ENCODE results near the gene WNT7B.
"Not testable (repeated sequence)": the region's sequence is repeated elsewhere in the genome, so short reads cannot be mapped to it uniquely, and the experiment has no call there.

The WNT7B gene

GRCh38 chr22:46007848-46008261 is 30.9 kb upstream of the WNT7B start:
- FAIRE-seq, result no peak

- no peak for FAIRE-seq
Measured at GRCh38 chr22:46007003-46007847, 30.3 kb upstream of the WNT7B start.

GRCh38 chr22:46006379-46007002 is 29.5 kb upstream of the WNT7B start:
- FAIRE-seq, result no peak

DNA sequence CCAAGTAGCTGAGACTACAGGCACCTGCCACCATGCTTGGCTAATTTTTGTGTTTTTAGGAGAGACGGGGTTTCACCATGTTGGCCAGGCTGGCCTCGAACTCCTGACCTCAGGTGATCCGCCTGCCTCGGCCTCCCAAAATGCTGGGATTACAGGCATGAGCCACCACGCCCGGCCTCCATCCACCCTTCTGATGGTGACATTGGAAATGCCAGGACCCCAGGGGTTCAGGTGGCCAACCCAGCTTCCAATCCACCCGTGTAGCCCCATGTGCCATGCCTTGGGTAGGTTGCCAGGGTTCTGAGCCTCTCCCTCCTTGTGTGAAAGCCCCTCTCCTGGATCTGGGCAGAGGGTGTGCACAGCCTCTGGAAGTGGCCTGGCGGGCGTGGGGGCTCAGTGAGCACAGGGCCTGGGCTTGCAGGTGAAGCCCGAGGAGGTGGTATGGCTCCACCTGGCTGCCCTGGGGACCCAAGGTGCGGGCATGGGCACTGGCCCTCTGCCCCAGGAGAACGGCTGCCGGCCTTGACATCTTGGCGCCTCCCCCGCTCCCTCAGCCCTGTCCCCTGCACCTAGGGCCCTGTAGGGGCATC is 28.2 kb upstream of the WNT7B start:
- not testable (repeated sequence) for FAIRE-seq

DNA sequence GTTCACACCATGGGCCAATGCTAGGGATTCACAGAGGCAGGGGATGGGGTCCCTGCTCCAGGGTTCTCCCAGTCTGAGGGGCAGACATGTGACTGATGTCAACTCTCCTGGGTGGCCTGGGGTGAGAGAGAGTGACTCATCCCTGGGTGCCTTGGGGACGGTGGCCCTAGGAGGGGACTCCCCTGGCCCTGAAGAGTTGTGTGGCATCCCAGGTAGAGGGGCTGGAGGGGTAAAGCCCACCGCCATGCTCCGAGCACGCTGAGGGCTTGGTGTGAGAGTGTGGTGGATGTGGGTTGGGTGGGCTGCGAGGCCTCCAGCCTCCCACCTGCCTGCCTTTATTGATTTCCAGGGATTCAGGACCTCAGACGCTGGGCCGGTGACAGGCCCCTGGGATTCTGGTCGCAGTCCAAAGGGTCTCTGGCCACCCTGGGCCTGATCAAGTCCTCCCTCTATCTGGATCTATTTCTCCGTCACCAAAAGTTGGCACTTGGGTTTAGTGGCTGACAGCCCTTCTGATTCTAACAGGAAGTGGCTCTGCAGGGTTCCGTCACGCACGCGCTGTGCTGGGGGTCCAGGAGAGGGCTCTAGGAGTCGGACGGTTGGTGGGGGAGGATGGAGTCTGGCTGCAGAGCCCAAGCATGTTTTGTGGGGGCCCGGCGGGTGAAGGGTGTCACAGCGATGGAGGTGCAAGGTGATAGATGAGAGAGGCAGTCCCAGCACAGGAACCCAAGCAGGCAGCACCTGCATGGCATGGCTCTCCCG is 27.3 kb upstream of the WNT7B start:
- no peak for FAIRE-seq

GRCh38 chr22:46003271-46004091 is 26.5 kb upstream of the WNT7B start:
- FAIRE-seq, result no peak

GRCh38 chr22:46002757-46003270 is 25.9 kb upstream of the WNT7B start:
- no peak for FAIRE-seq

DNA sequence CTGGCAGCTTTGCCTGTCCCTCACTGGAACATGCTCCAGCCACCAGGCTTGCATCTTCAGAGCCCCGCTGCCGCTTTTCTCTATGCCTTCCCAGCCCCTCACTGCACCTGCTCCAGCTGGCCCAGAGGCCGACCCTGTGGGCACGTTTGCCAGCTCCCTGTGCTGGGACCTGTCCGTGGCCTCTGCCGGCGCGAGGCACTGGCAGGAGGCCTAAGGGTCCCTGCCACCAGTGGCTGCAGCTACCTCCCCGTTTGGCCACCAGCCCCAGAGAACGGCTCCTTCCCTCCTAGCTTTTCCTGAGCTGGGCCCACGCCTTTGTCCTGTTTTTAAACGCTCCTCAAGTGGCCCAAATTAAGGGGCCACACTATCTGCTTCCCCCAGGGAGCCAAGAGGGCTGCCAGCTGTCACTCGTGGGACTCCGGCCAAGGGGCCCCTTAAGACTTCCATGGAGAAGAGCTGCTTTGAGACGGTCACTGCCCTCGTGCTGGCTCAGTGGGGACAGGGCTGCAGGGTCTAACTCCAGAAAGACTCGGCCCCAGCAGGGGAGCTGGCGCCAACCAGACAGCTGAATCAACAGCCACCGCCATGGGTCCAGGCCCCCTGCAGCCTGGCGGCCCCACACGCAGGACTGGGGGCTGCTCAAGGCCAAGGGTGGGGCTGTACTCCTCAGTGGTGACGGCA is 24.6 kb upstream of the WNT7B start:
- FAIRE-seq, result no peak

GRCh38 chr22:46001046-46001425 is 24.1 kb upstream of the WNT7B start:
- no peak for FAIRE-seq

- FAIRE-seq, result no peak
Measured at GRCh38 chr22:46000081-46001027, 23.4 kb upstream of the WNT7B start.

- FAIRE-seq, result no peak
Measured at GRCh38 chr22:45999379-45999971, 22.5 kb upstream of the WNT7B start.

DNA sequence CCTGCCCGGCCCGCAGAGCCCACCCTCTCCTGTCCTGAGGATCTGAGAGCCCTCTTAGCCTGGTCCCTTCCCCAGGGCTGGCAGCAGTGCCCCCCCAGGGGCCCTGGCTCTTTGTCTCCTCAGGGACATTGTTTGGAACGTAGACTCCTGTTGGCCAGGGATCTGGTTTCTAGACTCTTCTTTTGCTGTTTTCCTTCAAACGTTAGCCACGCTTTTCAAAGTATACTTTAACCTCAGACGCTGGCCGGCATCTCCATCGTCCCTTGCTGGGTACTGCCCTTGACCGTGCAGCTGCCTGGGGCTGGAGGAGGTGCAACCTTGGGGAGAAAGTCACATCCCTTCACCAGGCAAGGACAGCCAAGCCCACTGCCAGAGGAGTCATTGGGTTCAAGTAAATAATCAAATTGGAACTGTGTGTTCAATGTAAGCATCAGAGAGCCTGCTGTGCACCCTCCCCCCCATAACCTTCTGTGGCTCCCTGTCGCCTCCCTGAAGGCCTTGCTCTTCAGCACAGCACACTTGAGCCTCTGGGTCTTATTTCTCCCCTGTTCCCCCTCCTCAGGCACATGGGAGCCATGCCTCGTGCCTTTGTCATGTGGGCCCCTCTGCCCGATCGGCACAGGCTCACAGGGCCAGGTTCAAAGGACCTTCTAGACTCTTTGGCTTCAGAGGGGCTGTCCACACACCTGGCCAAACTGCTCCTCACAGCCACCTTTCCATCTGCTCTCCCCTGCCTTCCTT is 21.8 kb upstream of the WNT7B start:
- FAIRE-seq, result no peak

GRCh38 chr22:45997777-45998637 is 21.0 kb upstream of the WNT7B start:
- no peak for FAIRE-seq

DNA sequence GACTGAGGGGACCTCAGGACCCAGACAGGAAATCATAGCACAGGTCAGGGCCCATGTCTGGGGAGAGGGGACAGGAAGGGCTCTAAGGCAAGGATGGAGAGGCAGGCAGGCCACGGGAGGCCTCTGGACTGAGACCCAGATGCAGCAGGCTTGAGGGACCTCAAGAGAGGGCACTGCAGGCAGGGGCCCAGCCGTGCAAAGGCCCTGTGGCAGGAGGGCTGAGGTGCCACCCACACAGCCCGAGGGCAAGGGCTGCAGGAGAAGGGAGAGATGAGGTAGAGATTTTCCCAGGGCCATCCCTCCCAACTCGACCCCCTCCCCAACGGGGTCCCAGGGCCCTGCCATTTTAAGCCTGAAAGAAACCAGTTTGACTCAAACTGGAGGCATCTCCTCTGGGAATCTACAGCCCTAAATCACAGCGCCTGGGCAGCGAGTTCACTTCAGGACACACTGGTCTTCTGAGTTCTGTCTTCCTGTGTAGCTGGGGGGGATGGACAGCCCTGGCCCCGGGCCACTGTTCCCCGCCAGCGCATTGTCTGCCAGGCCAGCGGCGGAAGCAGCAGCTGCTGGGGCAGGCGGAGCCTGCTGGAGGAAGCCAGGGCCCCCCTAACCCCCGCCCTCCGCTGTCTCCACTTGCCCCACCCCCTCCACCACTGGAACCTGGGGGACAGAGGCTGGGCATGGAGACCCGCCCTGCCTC is 20.3 kb upstream of the WNT7B start:
- FAIRE-seq, result no peak

GRCh38 chr22:45996241-45997076 is 19.5 kb upstream of the WNT7B start:
- FAIRE-seq, result no peak

- no peak for FAIRE-seq
Measured at GRCh38 chr22:45995405-45996101, 18.6 kb upstream of the WNT7B start.
